B cell (primary cell): ENCODE data around the gene USP1.

ENCODE experiments used
- CTCF ChIP-seq: fragments of 200-600 bp; IDR thresholded peaks from one replicate; pipeline ENCODE4 v1.8.0; 2022; ENCODE audit warnings: antibody characterized with exemption, mild to moderate bottlenecking
- EZH2 ChIP-seq: IDR thresholded peaks from 2 replicates; pipeline ENCODE4 v1.6.1; 2012; ENCODE audit warnings: borderline replicate concordance, low read depth, mild to moderate bottlenecking, moderate library complexity, low read length; ENCODE audit not compliant: insufficient read depth, poor library complexity, severe bottlenecking

DNA sequence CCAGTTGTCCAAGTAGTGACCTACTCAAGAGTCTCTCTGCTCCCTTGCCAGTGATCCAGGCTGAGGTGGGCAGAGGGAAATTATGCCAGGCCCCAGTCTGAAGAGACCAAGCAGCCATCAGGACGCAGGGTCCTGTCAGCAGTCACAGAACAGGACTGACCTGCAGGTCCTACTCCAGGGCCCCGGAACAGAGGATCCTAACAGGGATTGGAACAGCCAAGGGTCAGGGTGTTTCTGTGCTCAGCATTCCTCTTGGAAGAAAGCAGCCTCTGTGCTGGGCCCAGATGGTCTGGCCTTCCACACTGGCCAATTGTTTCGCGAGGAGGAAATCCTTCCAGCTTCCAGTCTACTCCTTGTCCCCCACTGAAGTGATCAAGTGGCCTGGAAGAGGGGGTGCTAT lies 41.6 kb upstream of the USP1 start:
- no peak for TF ChIP-seq CTCF
- TF ChIP-seq EZH2, result no peak
